Astrocyte (in vitro differentiated cells and primary cell): ENCODE measurements around the gene PDE6D. TPM values are rescaled to one million over a fixed set of nuclear protein-coding genes. Genes with fewer than 3 reads are reported as not detected.

Experiments used
- DNase-seq: peaks from one replicate; pipeline ENCODE4 v3.0.0-alpha.2; 2010; ENCODE audit warnings: low read depth
- FAIRE-seq: peaks from 2 replicates; lab custom pipeline; 2011; peaks lifted over from hg19 to GRCh38; lab: Jason Lieb, UNC
- H2AFZ ChIP-seq: 2 replicates; pipeline ENCODE4 v1.6.0; 2012; ENCODE audit warnings: low read depth, low read length, inconsistent platforms
- H3K27ac ChIP-seq: 2 replicates; pipeline ENCODE4 v1.5.1; 2011; ENCODE audit warnings: low read depth, low read length, inconsistent platforms
- H3K27me3 ChIP-seq: 2 replicates; pipeline ENCODE4 v1.6.0; 2011; ENCODE audit warnings: low read length, inconsistent platforms; ENCODE audit not compliant: insufficient read depth
- H3K36me3 ChIP-seq: 2 replicates; pipeline ENCODE4 v1.5.1; 2011; ENCODE audit warnings: low read length, inconsistent platforms; ENCODE audit not compliant: insufficient read depth
- H3K4me1 ChIP-seq: 2 replicates; pipeline ENCODE4 v1.5.1; 2011; ENCODE audit warnings: low read length, inconsistent platforms; ENCODE audit not compliant: insufficient read depth
- H3K4me2 ChIP-seq: 2 replicates; pipeline ENCODE4 v1.6.0; 2012; ENCODE audit warnings: low read length, inconsistent platforms
- H3K4me3 ChIP-seq: 2 replicates; pipeline ENCODE4 v1.5.1; 2011; ENCODE audit warnings: low read depth, mild to moderate bottlenecking, low read length, inconsistent platforms; ENCODE audit not compliant: insufficient read depth
- H3K79me2 ChIP-seq: 2 replicates; pipeline ENCODE4 v1.6.0; 2012; ENCODE audit warnings: mild to moderate bottlenecking, low read length, inconsistent platforms; ENCODE audit not compliant: insufficient read depth
- H3K9ac ChIP-seq: 2 replicates; pipeline ENCODE4 v1.6.0; 2012; ENCODE audit warnings: mild to moderate bottlenecking, low read length, inconsistent platforms
- H3K9me3 ChIP-seq: 2 replicates; pipeline ENCODE4 v1.5.1; 2012; ENCODE audit warnings: low read depth, mild to moderate bottlenecking, low read length, inconsistent platforms; ENCODE audit not compliant: insufficient read depth
- H4K20me1 ChIP-seq: 2 replicates; pipeline ENCODE4 v1.6.0; 2012; ENCODE audit warnings: low read length, inconsistent platforms; ENCODE audit not compliant: insufficient read depth
- H3K27ac Mint-ChIP-seq: one replicate; pipeline ENCODE4 v1.8.0; 2021; ENCODE audit warnings: mild to moderate bottlenecking, mixed read lengths; ENCODE audit not compliant: unreplicated experiment
- H3K27me3 Mint-ChIP-seq: one replicate; pipeline ENCODE4 v1.8.0; 2021; ENCODE audit warnings: low read depth, mixed read lengths; ENCODE audit not compliant: unreplicated experiment
- H3K36me3 Mint-ChIP-seq: one replicate; pipeline ENCODE4 v1.8.0; 2021; ENCODE audit warnings: low read depth, mixed read lengths; ENCODE audit not compliant: unreplicated experiment
- H3K4me1 Mint-ChIP-seq: one replicate; pipeline ENCODE4 v1.8.0; 2021; ENCODE audit warnings: low read depth, mixed read lengths; ENCODE audit not compliant: unreplicated experiment
- H3K4me3 Mint-ChIP-seq: one replicate; pipeline ENCODE4 v1.8.0; 2021; ENCODE audit warnings: mild to moderate bottlenecking, moderate library complexity, mixed read lengths; ENCODE audit not compliant: unreplicated experiment
- H3K9me3 Mint-ChIP-seq: one replicate; pipeline ENCODE4 v1.8.0; 2021; ENCODE audit warnings: mild to moderate bottlenecking, mixed read lengths; ENCODE audit not compliant: unreplicated experiment
- CTCF ChIP-seq: IDR thresholded peaks from 2 replicates; pipeline ENCODE4 v1.5.1; 2011; ENCODE audit warnings: low read depth, mild to moderate bottlenecking, inconsistent platforms, low read length, moderate library complexity; ENCODE audit not compliant: insufficient read depth
- EZH2 ChIP-seq: IDR thresholded peaks from 2 replicates; pipeline ENCODE4 v1.6.1; 2012; ENCODE audit warnings: mild to moderate bottlenecking, low read length, inconsistent platforms; ENCODE audit not compliant: insufficient read depth
- total RNA-seq: library from RNA; stranded (reverse); gene quantifications from 2 replicates; pipeline ENCODE4 v1.2.1, GENCODE V29; 2021

PDE6D gene
- total RNA-seq, 1 donor from 2014 or later, result 19.0 TPM

- H3K79me2 ChIP-seq, result peaks cover 54% of the 10 kb centered on the region
- no peaks in the 10 kb centered on the region for H3K9me3 Mint-ChIP-seq
- H3K36me3 ChIP-seq, result peaks cover 10% of the 10 kb centered on the region
- H3K27me3 ChIP-seq, result no peaks in the 10 kb centered on the region
- H3K9me3 ChIP-seq, result no peaks in the 10 kb centered on the region
- peak overlapping the region; percentile 99 for H3K4me2 ChIP-seq
- no peaks in the 10 kb centered on the region for H3K36me3 Mint-ChIP-seq
- peak overlapping the region; percentile 92 for H3K4me3 ChIP-seq
- FAIRE-seq, result no peak
- peaks cover 40% of the 10 kb centered on the region for H4K20me1 ChIP-seq
- no peaks in the 10 kb centered on the region for H3K27me3 Mint-ChIP-seq
- H3K9ac ChIP-seq, result peak overlapping the region; percentile 86
- peaks cover 15% of the 10 kb centered on the region for H3K4me1 ChIP-seq
- no peak overlapping the region for H3K27ac ChIP-seq
- H3K4me3 Mint-ChIP-seq, result peak overlapping the region; percentile 95
- peak overlapping the region; percentile 92 for H2AFZ ChIP-seq
- no peak for TF ChIP-seq EZH2
- TF ChIP-seq CTCF, result no peak
- peak overlapping the region; percentile 76 for H3K27ac Mint-ChIP-seq
- H3K4me1 Mint-ChIP-seq, result peaks cover 23% of the 10 kb centered on the region
- DNase-seq, result no peak
Observed at GRCh38 chr2:231786917-231787292, 5.8 kb upstream of the PDE6D start.

GRCh38 chr2:231786177-231786916, 5.3 kb upstream of the PDE6D start, which contains the start of gene COPS7B:
COPS7B (plus strand) TSS chr2:231786445; CDS start chr2:231788571, 2,126 bp downstream.
- H3K36me3 ChIP-seq, result peaks cover 5% of the 10 kb centered on the region
- no peaks in the 10 kb centered on the region for H3K27me3 Mint-ChIP-seq
- no peaks in the 10 kb centered on the region for H3K27me3 ChIP-seq
- DNase-seq (peak; percentile 66), FAIRE-seq (no peak)
- H3K4me3 Mint-ChIP-seq, result peak within 1 kb of the TSS; percentile 95
- H3K4me1 ChIP-seq, result peaks cover 18% of the 10 kb centered on the region
- H3K79me2 ChIP-seq, result peaks cover 48% of the 10 kb centered on the region
- no peaks in the 10 kb centered on the region for H3K9me3 Mint-ChIP-seq
- peak within 1 kb of the TSS; percentile 99 for H3K4me2 ChIP-seq
- H3K27ac Mint-ChIP-seq, result peak within 1 kb of the TSS; percentile 76
- H3K9me3 ChIP-seq, result no peaks in the 10 kb centered on the region
- peak within 1 kb of the TSS; percentile 92 for H2AFZ ChIP-seq
- no peaks in the 10 kb centered on the region for H3K36me3 Mint-ChIP-seq
- H3K4me3 ChIP-seq, result peak within 1 kb of the TSS; percentile 92
- TF ChIP-seq CTCF, result peak; percentile 50
- no peak for TF ChIP-seq EZH2
- peaks cover 24% of the 10 kb centered on the region for H3K4me1 Mint-ChIP-seq
- H4K20me1 ChIP-seq, result peaks cover 35% of the 10 kb centered on the region
- peak within 1 kb of the TSS; percentile 61 for H3K27ac ChIP-seq
- H3K9ac ChIP-seq, result peak within 1 kb of the TSS; percentile 86

- Histone ChIP-seq H3K4me3 (peak overlapping the region; percentile 92), H3K27me3 (no peaks in the 10 kb centered on the region), H2AFZ (peak overlapping the region; percentile 92), H3K36me3 (no peaks in the 10 kb centered on the region), H3K4me1 (peaks cover 18% of the 10 kb centered on the region), H3K4me2 (peak overlapping the region; percentile 99), H3K79me2 (peaks cover 43% of the 10 kb centered on the region), H3K9me3 (no peaks in the 10 kb centered on the region), H3K27ac (peak overlapping the region; percentile 61), H4K20me1 (peaks cover 30% of the 10 kb centered on the region), H3K9ac (peak overlapping the region; percentile 86)
- Mint-ChIP-seq H3K36me3 (no peaks in the 10 kb centered on the region), H3K4me1 (peaks cover 24% of the 10 kb centered on the region), H3K9me3 (no peaks in the 10 kb centered on the region), H3K4me3 (peak overlapping the region; percentile 95), H3K27me3 (no peaks in the 10 kb centered on the region), H3K27ac (peak overlapping the region; percentile 16)
- TF ChIP-seq CTCF (no peak), EZH2 (no peak)
- FAIRE-seq (no peak), DNase-seq (no peak)
Observed at GRCh38 chr2:231785822-231786176, 4.7 kb upstream of the PDE6D start.
